BLaER1 (cell line): ENCODE measurements around the gene FAT1.
A peak's percentile ranks its signal among the peaks of the same experiment; 100 is the strongest.

Experiments
- H3K27ac ChIP-seq: shearing (Covaris generic); formaldehyde crosslinking; 2 replicates; pipeline ENCODE4 v1.8.1; 2022
- H3K27me3 ChIP-seq: shearing (Covaris generic); formaldehyde crosslinking; 2 replicates; pipeline ENCODE4 v1.8.1; 2022
- H3K36me3 ChIP-seq: shearing (Covaris generic); formaldehyde crosslinking; 2 replicates; pipeline ENCODE4 v1.8.1; 2022
- H3K4me1 ChIP-seq: shearing (Covaris generic); formaldehyde crosslinking; 2 replicates; pipeline ENCODE4 v1.8.1; 2022
- H3K4me2 ChIP-seq: shearing (Covaris generic); formaldehyde crosslinking; 2 replicates; pipeline ENCODE4 v1.8.1; 2022
- H3K4me3 ChIP-seq: shearing (Covaris generic); formaldehyde crosslinking; 2 replicates; pipeline ENCODE4 v1.8.1; 2022
- H3K9ac ChIP-seq: shearing (Covaris generic); formaldehyde crosslinking; 2 replicates; pipeline ENCODE4 v1.8.1; 2022
- H3K9me3 ChIP-seq: shearing (Covaris generic); formaldehyde crosslinking; 2 replicates; pipeline ENCODE4 v1.8.1; 2022
- H4K20me1 ChIP-seq: shearing (Covaris generic); formaldehyde crosslinking; 2 replicates; pipeline ENCODE4 v1.8.1; 2022
- Cebpa-rat ChIP-seq: shearing (Covaris generic); IDR thresholded peaks from 2 replicates; pipeline ENCODE4 v1.8.1; 2022

The FAT1 gene

DNA sequence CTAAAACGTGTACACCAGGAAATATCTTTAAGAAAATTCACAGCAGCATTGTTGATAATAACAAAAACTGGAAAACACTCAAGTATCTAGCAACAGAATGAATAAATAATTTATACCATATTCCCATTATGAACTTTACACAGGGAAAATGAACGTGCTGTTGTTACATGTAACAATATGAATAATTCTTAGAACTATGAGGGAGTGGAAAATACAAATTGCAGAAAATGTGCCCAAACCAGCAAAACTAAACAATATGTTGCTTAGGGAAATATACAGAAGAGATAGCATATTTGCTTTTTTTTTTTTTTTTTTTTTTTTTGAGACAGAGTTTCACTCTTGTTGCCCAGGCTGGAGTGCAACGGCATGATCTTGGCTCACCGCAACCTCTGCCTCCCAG, 14.8 kb upstream of the FAT1 start:
- Histone ChIP-seq H3K9me3 (no peaks in the 10 kb centered on the region; the same call in 1 of the 2 replicates), H3K27ac (no peak overlapping the region), H3K4me2 (no peak overlapping the region), H3K36me3 (no peaks in the 10 kb centered on the region), H3K9ac (no peak overlapping the region), H4K20me1 (no peaks in the 10 kb centered on the region), H3K4me1 (peaks cover 14% of the 10 kb centered on the region), H3K27me3 (no peaks in the 10 kb centered on the region), H3K4me3 (no peak overlapping the region)
- no peak for TF ChIP-seq Cebpa-rat

DNA sequence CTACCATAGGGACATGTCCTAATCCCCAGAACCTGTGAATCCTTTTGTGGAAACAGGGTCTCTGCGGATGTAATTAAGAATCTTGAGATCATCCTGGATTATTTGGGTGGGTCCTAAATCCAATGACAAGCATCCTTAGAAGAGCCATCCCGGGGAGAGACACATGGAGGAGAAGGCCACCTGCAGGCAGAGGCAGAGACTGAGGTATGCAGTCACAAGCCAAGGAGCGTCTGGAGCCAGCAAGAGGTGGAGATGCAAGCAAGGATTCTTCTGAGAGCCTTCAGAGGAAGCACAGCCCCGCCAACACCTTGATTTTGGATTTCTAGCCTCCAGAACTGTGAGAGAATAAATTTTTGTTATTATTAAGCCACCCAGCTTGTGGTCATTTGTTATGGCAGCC, 13.8 kb upstream of the FAT1 start:
- Histone ChIP-seq H3K4me2 (no peak overlapping the region), H3K36me3 (no peaks in the 10 kb centered on the region), H3K27me3 (no peaks in the 10 kb centered on the region), H3K9ac (no peak overlapping the region), H3K4me1 (peaks cover 4% of the 10 kb centered on the region), H3K9me3 (no peaks in the 10 kb centered on the region; the same call in 1 of the 2 replicates), H3K4me3 (no peak overlapping the region), H4K20me1 (no peaks in the 10 kb centered on the region), H3K27ac (no peak overlapping the region)
- TF ChIP-seq Cebpa-rat: no peak

DNA sequence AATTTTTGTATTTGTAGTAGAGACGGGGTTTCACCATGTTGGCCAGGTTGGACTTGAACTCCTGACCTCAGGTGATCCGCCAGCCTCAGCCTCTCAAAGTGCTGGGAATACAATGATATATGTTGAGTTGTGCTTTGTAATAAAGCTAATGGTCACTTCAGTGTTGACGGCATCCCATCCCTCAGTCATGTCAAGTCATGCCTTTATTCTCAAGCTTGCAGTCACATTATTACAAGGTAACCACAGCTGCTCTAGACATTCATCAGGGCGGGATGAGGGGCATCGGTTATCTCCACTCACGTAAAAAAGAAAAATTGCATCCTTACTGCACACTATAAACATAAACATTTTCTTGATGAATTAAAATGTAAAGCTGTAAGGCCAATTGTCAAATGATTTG, 12.8 kb upstream of the FAT1 start:
- no peak for TF ChIP-seq Cebpa-rat
- no peak overlapping the region for H3K9ac ChIP-seq
- H3K27ac ChIP-seq: no peak overlapping the region
- H3K9me3 ChIP-seq: no peaks in the 10 kb centered on the region; the same call in 1 of the 2 replicates
- H4K20me1 ChIP-seq: no peaks in the 10 kb centered on the region
- no peaks in the 10 kb centered on the region for H3K27me3 ChIP-seq
- no peak overlapping the region for H3K4me2 ChIP-seq
- no peaks in the 10 kb centered on the region for H3K36me3 ChIP-seq
- no peaks in the 10 kb centered on the region for H3K4me1 ChIP-seq
- no peak overlapping the region for H3K4me3 ChIP-seq

DNA sequence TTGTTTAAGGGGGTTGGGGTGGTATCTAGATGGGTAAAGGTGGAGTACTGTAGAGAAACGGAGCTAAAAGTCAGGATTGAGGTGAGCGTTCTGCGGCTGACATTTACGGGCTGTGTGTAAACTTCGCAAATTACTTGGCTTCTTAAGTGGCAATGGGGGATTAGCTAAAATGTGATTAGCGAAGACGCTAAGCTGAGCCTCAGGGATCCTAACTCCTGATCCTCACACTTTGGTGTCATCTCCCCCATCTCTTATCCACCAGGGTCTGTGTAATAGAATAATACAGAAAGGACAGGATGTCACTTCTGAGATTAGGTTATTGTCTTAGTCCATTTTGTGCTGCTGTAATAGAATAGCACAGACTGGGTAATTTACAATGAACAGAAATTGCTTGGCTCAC, 10.6 kb upstream of the FAT1 start:
- Histone ChIP-seq H3K4me1 (peaks cover under 1% of the 10 kb centered on the region; the same call in 1 of the 2 replicates), H3K36me3 (no peaks in the 10 kb centered on the region), H3K27me3 (no peaks in the 10 kb centered on the region), H3K4me2 (no peak overlapping the region), H3K27ac (no peak overlapping the region), H3K4me3 (no peak overlapping the region), H3K9me3 (no peaks in the 10 kb centered on the region; the same call in 1 of the 2 replicates), H4K20me1 (no peaks in the 10 kb centered on the region), H3K9ac (no peak overlapping the region)
- TF ChIP-seq Cebpa-rat: no peak

DNA sequence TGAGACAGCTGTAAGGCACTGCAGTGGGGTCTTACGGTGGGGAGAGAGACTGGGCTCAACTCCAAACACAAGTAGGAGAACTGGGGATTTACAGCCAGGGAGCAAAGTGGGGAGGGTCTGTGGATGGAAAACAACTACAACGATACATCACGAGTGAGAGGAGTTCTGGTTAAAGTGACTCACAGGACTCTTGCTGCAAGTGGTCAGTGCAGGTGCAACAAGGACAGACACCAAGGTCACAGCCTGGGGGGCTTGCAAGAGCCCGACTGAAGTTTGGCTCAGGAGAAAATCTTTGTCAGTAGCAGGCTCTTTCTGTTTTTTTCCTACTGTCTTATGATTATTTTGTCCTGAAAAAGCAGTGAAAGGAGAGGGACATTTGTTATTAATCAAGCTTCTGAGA, 10.1 kb upstream of the FAT1 start:
- H3K27ac ChIP-seq: no peak overlapping the region
- no peaks in the 10 kb centered on the region; the same call in 1 of the 2 replicates for H3K9me3 ChIP-seq
- no peak overlapping the region for H3K4me3 ChIP-seq
- no peaks in the 10 kb centered on the region for H3K36me3 ChIP-seq
- no peak for TF ChIP-seq Cebpa-rat
- peaks cover 5% of the 10 kb centered on the region for H3K4me1 ChIP-seq
- H3K27me3 ChIP-seq: no peaks in the 10 kb centered on the region
- H4K20me1 ChIP-seq: no peaks in the 10 kb centered on the region
- H3K4me2 ChIP-seq: no peak overlapping the region
- H3K9ac ChIP-seq: no peak overlapping the region

DNA sequence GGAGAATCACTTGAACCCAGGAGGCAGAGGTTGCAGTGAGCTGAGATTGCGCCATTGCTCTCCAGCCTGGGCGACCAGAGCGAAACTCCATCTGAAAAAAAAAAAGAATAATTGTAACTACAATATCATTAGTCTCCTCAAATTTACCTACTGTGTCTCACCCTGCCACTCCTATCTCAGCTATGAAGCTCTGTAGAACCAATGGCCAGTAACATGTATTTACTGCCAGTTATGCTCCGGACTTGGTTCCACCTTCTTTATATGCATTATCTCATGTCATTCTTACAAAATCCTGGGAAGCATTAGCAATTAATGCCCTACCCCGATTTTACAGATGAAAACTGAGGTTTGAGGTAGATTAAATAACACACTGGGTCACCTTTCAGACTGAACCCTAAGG, 7.0 kb upstream of the FAT1 start:
- Histone ChIP-seq H3K4me1 (peaks cover 22% of the 10 kb centered on the region), H3K4me2 (no peak overlapping the region), H3K36me3 (no peaks in the 10 kb centered on the region), H3K27ac (no peak overlapping the region), H3K4me3 (no peak overlapping the region), H4K20me1 (no peaks in the 10 kb centered on the region), H3K27me3 (no peaks in the 10 kb centered on the region), H3K9me3 (no peaks in the 10 kb centered on the region), H3K9ac (no peak overlapping the region)
- no peak for TF ChIP-seq Cebpa-rat

DNA sequence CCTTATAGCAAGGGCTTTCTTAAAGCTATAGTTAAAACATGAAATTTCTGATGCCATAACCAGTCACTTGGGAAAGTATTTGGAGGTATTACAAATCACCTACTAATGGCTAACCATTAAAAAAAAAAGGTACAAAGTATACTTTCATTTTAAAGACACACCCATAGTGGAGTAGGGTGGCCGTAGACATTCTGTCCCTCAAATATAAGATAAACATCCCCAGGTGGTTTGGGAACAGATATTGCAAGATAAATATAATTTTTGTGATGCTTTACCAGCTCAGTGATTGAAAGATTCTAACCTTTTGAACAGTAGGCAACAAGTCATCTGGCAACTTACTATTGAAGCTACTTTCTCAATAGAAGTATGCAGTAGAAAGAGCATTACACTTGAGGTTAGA, 6.2 kb upstream of the FAT1 start:
- TF ChIP-seq Cebpa-rat: no peak
- Histone ChIP-seq H3K27ac (no peak overlapping the region), H3K4me2 (no peak overlapping the region)

DNA sequence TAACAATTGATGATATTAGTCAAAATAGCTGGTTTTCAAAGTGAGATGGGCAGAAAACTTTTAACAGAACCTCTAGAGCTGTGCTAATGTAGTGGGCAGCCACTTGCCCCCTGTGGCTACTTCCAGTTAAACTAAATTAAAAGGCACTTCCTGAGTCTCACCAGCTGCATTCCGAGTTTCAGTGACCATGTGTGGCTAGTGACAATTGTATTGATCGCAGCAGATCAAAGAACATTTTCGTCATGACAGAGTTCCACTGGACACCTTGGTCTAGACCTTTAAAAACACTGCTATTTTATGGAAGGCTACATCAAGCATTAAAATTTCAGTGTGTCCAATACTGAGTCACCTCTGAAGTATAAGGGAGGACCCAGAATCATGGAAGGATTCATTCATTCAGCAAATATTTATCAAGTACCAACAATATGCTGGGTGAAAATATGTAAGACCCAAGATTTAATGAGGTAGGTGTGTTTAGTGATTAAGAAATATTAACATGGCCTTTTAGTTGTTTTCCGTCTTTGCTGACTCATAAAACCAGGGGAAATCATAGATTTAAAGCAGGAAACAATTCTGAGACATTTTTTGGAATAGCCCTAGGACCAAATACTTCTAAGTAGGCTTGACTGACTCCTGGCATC, 5.1 kb upstream of the FAT1 start:
- Histone ChIP-seq H3K4me1 (peaks cover 22% of the 10 kb centered on the region), H3K36me3 (no peaks in the 10 kb centered on the region), H3K4me2 (peak overlapping the region; percentile 90), H3K9me3 (no peaks in the 10 kb centered on the region), H3K9ac (peak overlapping the region; percentile 94; the same call in 1 of the 2 replicates), H3K27ac (no peak overlapping the region), H4K20me1 (peaks cover 11% of the 10 kb centered on the region; the same call in 1 of the 2 replicates), H3K4me3 (peak overlapping the region; percentile 95; the same call in 1 of the 2 replicates), H3K27me3 (no peaks in the 10 kb centered on the region)
- TF ChIP-seq Cebpa-rat: no peak

More for the DNA sequence above, 6.2 kb upstream of the FAT1 start:
- H3K36me3 ChIP-seq: no peaks in the 10 kb centered on the region
- no peak overlapping the region for H3K4me3 ChIP-seq
- peaks cover 22% of the 10 kb centered on the region for H3K4me1 ChIP-seq
- H3K27me3 ChIP-seq: no peaks in the 10 kb centered on the region
- H3K9ac ChIP-seq: no peak overlapping the region
- H4K20me1 ChIP-seq: peaks cover 6% of the 10 kb centered on the region; the same call in 1 of the 2 replicates
- no peaks in the 10 kb centered on the region for H3K9me3 ChIP-seq

DNA sequence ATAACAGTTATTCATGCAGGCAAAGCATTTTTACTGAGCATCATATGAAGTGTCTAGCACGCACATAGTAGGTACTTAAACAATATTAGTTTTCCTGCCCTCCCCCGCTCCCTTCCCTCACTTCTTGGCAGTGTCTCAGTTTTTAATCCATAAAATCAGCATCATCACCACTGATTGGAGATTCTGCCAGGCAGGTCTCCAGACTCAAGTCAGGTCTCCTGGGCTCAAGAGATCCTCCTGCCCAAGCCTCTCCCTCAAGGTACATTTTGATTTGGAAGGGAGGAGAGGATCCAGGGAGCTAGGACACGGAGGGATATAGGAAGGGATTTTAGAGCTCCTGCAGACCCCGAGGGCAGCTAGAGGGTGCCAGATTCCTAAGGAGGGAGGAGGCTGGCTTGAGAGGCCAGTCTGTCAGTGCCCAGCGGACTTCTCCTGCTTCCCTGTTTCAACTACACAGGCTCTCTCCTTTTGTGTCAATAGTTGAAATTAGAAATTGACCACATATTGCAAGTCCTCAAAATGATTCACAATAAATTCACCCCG, 4.4 kb upstream of the FAT1 start:
- Histone ChIP-seq H3K4me3 (peak overlapping the region; percentile 95), H3K9ac (peak overlapping the region; percentile 94; the same call in 1 of the 2 replicates), H3K4me1 (peaks cover 22% of the 10 kb centered on the region), H4K20me1 (peaks cover 16% of the 10 kb centered on the region), H3K27ac (no peak overlapping the region), H3K9me3 (no peaks in the 10 kb centered on the region), H3K36me3 (no peaks in the 10 kb centered on the region), H3K27me3 (no peaks in the 10 kb centered on the region), H3K4me2 (peak overlapping the region; percentile 90)
- no peak for TF ChIP-seq Cebpa-rat

DNA sequence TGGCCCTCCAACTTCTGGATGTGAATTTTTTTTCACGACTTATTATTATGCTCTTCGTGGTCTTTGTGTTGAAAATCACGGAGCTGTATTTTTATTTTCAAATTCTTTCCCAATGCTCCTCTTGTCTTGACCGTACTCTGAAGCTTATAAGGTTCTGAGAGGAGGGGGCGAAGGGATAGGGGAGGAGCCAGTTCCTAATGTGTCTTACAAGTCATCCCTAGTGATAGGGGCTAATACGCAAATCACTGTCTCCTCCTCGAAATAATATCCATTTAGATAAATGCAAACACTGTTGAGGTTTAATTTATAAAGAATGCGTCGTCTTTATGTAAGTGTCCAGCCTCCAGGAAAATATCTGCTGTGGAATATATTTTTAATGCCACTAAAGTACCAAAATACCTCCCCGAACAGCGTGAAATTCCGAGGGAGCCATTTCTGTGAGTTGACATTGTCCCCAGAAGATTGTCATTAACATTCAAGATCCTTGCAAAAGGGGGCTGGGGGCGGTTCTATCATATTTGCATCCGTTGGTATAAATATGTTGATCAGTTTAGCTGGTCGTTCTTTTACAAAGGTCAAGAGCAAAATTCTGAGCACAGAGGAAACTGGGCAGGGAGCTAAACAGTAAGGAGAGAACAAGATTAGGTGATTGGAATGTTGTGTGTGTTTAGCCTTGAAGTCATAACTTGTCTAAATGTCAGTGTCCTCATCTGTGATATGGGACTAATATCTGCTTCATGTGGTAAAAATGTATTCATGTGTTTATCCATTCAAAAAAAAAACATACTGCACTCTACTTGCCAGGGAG, 3.7 kb upstream of the FAT1 start:
- H3K4me2 ChIP-seq: peak overlapping the region; percentile 90
- H3K9ac ChIP-seq: peak overlapping the region; percentile 94
- H3K36me3 ChIP-seq: no peaks in the 10 kb centered on the region
- no peak for TF ChIP-seq Cebpa-rat
- H3K27me3 ChIP-seq: no peaks in the 10 kb centered on the region
- no peaks in the 10 kb centered on the region for H3K9me3 ChIP-seq
- peaks cover 23% of the 10 kb centered on the region for H3K4me1 ChIP-seq
- H4K20me1 ChIP-seq: peaks cover 22% of the 10 kb centered on the region
- peak overlapping the region; percentile 95 for H3K4me3 ChIP-seq
- H3K27ac ChIP-seq: peak overlapping the region; percentile 95
